ENCODE results near the gene PNMA6E. TPM values are rescaled to one million over a fixed set of nuclear protein-coding genes. Genes with fewer than 3 reads are reported as not detected.

The PNMA6E gene
- total RNA-seq, 1 donor from 2014 or later, result not detected

DNA sequence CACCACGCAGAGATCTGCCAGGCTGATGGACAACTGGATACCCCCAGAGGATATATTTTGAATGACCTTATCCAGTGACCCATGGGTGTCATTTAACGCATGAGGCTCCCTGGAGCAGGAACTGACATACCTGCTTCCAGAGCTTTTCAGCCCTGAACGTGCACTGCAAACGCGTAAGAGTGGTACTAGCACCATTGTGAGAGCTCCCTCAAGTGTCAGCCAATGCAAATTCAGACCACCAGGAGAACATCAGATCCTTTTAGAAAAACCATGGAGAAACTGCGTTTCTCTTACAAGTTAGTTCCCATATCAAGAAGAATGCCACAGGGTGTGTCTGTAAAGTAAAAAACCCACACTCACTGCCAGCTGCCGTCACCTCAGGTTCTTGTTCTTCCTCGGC, 37.4 kb upstream of the PNMA6E start:
- no peaks in the 10 kb centered on the region for H3K27me3 ChIP-seq
- no peaks in the 10 kb centered on the region for H3K4me1 ChIP-seq
- no peak overlapping the region for H3K4me3 ChIP-seq
- H3K27ac ChIP-seq, result no peak overlapping the region
- TF ChIP-seq POLR2AphosphoS5 (IDR thresholded peaks at IDR 0.05; ENCODE audit: insufficient read depth in 1 of 2, low read depth in 1 of 2) (no peak), POLR2A (IDR thresholded peaks at IDR 0.05) (no peak)
- TF ChIP-seq, protein P1, sequence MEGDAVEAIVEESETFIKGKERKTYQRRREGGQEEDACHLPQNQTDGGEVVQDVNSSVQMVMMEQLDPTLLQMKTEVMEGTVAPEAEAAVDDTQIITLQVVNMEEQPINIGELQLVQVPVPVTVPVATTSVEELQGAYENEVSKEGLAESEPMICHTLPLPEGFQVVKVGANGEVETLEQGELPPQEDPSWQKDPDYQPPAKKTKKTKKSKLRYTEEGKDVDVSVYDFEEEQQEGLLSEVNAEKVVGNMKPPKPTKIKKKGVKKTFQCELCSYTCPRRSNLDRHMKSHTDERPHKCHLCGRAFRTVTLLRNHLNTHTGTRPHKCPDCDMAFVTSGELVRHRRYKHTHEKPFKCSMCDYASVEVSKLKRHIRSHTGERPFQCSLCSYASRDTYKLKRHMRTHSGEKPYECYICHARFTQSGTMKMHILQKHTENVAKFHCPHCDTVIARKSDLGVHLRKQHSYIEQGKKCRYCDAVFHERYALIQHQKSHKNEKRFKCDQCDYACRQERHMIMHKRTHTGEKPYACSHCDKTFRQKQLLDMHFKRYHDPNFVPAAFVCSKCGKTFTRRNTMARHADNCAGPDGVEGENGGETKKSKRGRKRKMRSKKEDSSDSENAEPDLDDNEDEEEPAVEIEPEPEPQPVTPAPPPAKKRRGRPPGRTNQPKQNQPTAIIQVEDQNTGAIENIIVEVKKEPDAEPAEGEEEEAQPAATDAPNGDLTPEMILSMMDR (IDR thresholded peaks at IDR 0.05), result no peak
- DNase-seq (ENCODE audit: extremely low spot score in 2 of 2), result no peak
- no peaks in the 10 kb centered on the region for H3K9me3 ChIP-seq
- intact Hi-C loops (cut with DNase I), result no loop called here
- no peaks in the 10 kb centered on the region for H3K36me3 ChIP-seq

DNA sequence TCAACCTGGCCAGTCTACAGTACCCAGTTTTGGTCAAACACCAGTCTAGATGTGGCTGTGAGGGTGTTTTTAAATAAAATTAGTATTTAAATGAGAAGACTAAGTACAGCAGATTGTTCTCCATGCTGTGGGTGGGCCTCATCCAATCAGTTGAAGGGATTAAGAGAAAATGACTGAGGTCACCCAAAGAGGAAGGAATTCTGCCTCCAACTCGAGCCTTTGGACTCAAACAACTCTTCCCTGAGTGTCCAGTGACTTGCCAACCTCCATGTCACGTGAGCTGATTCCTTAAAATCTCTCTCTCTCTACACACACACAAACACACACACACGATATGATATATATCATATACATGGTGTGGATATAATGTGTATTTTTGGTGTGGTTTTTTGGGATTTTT, 34.7 kb upstream of the PNMA6E start:
- TF ChIP-seq, protein P1 (IDR thresholded peaks at IDR 0.05), result no peak
- TF ChIP-seq POLR2AphosphoS5 (IDR thresholded peaks at IDR 0.05; ENCODE audit: insufficient read depth in 1 of 2, low read depth in 1 of 2), result no peak
- no peak for TF ChIP-seq POLR2A (IDR thresholded peaks at IDR 0.05)
- no peaks in the 10 kb centered on the region for H3K4me1 ChIP-seq
- intact Hi-C loops (cut with DNase I), result no loop called here
- H3K27ac ChIP-seq, result no peak overlapping the region
- H3K36me3 ChIP-seq, result no peaks in the 10 kb centered on the region
- no peak overlapping the region for H3K4me3 ChIP-seq
- DNase-seq (ENCODE audit: extremely low spot score in 2 of 2), result no peak
- peaks cover 2% of the 10 kb centered on the region for H3K9me3 ChIP-seq
- no peaks in the 10 kb centered on the region for H3K27me3 ChIP-seq

DNA sequence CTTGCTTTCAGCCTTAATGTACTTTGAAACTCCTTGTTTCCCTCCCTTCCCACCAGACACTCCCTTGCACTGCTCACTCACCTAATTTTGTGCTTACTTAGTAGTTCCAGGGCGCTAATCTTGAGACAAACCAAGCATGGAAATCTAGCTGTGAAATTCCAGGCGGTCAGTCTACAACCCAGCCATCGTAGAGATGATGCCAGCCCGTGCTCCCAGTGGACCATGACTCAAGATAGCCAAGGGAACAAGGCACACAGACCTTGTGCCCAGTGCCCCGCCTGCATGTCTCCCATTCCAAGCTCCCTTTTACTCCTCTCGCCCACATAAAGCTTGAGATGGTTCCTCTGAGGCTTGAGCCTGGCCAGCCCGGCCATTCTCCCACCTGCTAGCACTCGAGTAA, 33.7 kb upstream of the PNMA6E start:
- peaks cover 6% of the 10 kb centered on the region for H3K9me3 ChIP-seq
- H3K4me3 ChIP-seq, result no peak overlapping the region
- no peaks in the 10 kb centered on the region for H3K4me1 ChIP-seq
- no peak for DNase-seq (ENCODE audit: extremely low spot score in 2 of 2)
- intact Hi-C loops (cut with DNase I), result no loop called here
- H3K36me3 ChIP-seq, result no peaks in the 10 kb centered on the region
- no peaks in the 10 kb centered on the region for H3K27me3 ChIP-seq
- TF ChIP-seq, protein P1 (IDR thresholded peaks at IDR 0.05), result no peak
- TF ChIP-seq POLR2A (IDR thresholded peaks at IDR 0.05) (no peak), POLR2AphosphoS5 (IDR thresholded peaks at IDR 0.05; ENCODE audit: insufficient read depth in 1 of 2, low read depth in 1 of 2) (no peak)
- H3K27ac ChIP-seq, result no peak overlapping the region

DNA sequence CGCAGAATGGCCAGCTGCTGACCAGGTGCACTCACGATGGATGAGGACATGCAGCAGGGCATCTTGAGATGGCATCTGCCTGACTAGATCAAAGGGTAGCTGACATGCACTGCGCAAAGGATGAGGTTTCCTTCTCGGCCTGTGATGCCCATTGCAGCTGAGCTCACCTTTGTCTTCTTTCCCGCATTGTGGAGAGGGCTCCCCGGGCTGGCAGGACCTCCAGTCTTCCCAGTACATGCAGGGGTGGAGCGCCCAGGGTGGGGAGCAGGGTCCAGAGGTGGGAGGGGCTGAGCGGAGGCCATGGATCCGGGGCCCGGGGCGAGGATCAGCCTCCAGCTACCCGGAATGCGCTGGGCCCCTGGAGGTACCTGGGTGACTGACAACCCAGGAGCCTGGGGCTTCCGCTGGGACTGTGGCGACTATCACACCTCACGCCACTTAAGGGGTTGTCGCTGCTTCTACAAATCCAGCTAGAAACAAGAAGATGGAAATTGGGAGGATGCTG, 32.7 kb upstream of the PNMA6E start:
- no peaks in the 10 kb centered on the region for H3K27me3 ChIP-seq
- intact Hi-C loops (cut with DNase I), result no loop called here
- peaks cover 6% of the 10 kb centered on the region for H3K9me3 ChIP-seq
- H3K4me3 ChIP-seq, result no peak overlapping the region
- no peaks in the 10 kb centered on the region for H3K36me3 ChIP-seq
- no peak for DNase-seq (ENCODE audit: extremely low spot score in 2 of 2)
- H3K4me1 ChIP-seq, result no peaks in the 10 kb centered on the region
- TF ChIP-seq, protein P1 (IDR thresholded peaks at IDR 0.05), result no peak
- no peak for TF ChIP-seq POLR2AphosphoS5 (IDR thresholded peaks at IDR 0.05; ENCODE audit: insufficient read depth in 1 of 2, low read depth in 1 of 2)
- TF ChIP-seq POLR2A (IDR thresholded peaks at IDR 0.05), result no peak
- no peak overlapping the region for H3K27ac ChIP-seq

DNA sequence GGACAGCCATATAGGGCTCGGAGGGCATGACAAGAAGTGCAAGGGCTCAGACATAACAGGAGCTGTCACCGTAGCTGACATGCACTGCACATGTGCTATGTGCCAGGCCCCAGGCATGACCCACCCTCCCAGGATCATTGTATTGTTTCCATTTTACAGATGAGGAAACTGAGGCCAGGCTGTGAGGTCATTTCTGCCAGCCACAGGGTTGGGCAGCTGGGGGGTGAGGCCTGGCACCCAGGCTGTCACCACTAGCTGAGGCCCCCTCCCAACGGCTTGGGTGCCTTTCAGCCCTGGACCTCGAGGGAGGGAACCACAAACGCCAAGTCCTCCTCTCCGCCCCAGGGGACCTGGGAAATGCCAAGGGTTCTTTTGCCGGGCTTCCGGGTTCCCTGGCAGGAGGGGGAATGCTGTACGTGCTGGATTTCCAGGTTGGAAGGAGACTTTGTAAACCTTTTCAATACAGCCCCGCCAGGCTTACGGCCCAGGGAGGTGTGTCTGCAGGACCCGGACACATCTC, 32.1 kb upstream of the PNMA6E start:
- Histone ChIP-seq H3K27ac (no peak overlapping the region), H3K27me3 (no peaks in the 10 kb centered on the region), H3K36me3 (no peaks in the 10 kb centered on the region), H3K4me1 (no peaks in the 10 kb centered on the region), H3K9me3 (peaks cover 6% of the 10 kb centered on the region), H3K4me3 (no peak overlapping the region)
- DNase-seq (ENCODE audit: extremely low spot score in 2 of 2), result no peak
- TF ChIP-seq, protein P1 (IDR thresholded peaks at IDR 0.05), result no peak
- TF ChIP-seq POLR2AphosphoS5 (IDR thresholded peaks at IDR 0.05; ENCODE audit: insufficient read depth in 1 of 2, low read depth in 1 of 2), result no peak
- TF ChIP-seq POLR2A (IDR thresholded peaks at IDR 0.05), result no peak
- intact Hi-C loops (cut with DNase I), result no loop called here

Data from vagina (tissue), 2 donors.